ES-I3 (cell line): ENCODE results near the gene HTR3C.
"Not testable (repeated sequence)": the region's sequence is repeated elsewhere in the genome, so short reads cannot be mapped to it uniquely, and the experiment has no call there.

Experiments
- H3K36me3 ChIP-seq: 2 replicates; pipeline ENCODE4 v1.6.1; 2013; ENCODE audit warnings: mild to moderate bottlenecking, low read length, control low read depth, moderate library complexity; ENCODE audit not compliant: insufficient read depth
- H3K4me1 ChIP-seq: 2 replicates; pipeline ENCODE4 v1.6.1; 2013; ENCODE audit warnings: mild to moderate bottlenecking, control low read depth, low read length; ENCODE audit not compliant: insufficient read depth
- H3K9ac ChIP-seq: 2 replicates; pipeline ENCODE4 v1.6.1; 2013; ENCODE audit warnings: low read depth, mild to moderate bottlenecking, low read length, moderate library complexity
- H3K9me3 ChIP-seq: 2 replicates; pipeline ENCODE4 v1.6.1; 2013; ENCODE audit warnings: mild to moderate bottlenecking, low read length, moderate library complexity; ENCODE audit not compliant: control insufficient read depth, insufficient read depth

Gene HTR3C

GRCh38 chr3:184052767-184053166, at the start of gene HTR3C:
Gene HTR3C (plus strand): TSS chr3:184053047. CDS start chr3:184053081, 34 bp downstream.
- Histone ChIP-seq H3K9ac (no peak within 1 kb of the TSS), H3K4me1 (no peaks in the 10 kb centered on the region), H3K36me3 (no peaks in the 10 kb centered on the region), H3K9me3 (no peaks in the 10 kb centered on the region)

- H3K4me1 ChIP-seq = peaks cover 7% of the 10 kb centered on the region; the same call in 1 of the 2 replicates
- no peak overlapping the region for H3K9ac ChIP-seq
- no peaks in the 10 kb centered on the region for H3K9me3 ChIP-seq
- 0 out of 2 replicates have a peak, but pooled peaks cover 3% of the 10 kb centered on the region for H3K36me3 ChIP-seq
Observed at GRCh38 chr3:184003187-184003967, 49.5 kb upstream of the HTR3C start.

GRCh38 chr3:184004476-184004875, 48.4 kb upstream of the HTR3C start:
- H3K4me1 ChIP-seq = peaks cover 7% of the 10 kb centered on the region; the same call in 1 of the 2 replicates
- H3K9me3 ChIP-seq = no peaks in the 10 kb centered on the region
- H3K36me3 ChIP-seq = 0 out of 2 replicates have a peak, but pooled peaks cover 3% of the 10 kb centered on the region
- no peak overlapping the region for H3K9ac ChIP-seq

GRCh38 chr3:184005941-184006507, 46.8 kb upstream of the HTR3C start:
- H3K9me3 ChIP-seq = no peaks in the 10 kb centered on the region
- H3K4me1 ChIP-seq = peaks cover 7% of the 10 kb centered on the region; the same call in 1 of the 2 replicates
- H3K9ac ChIP-seq = no peak overlapping the region
- 0 out of 2 replicates have a peak, but pooled peaks cover 3% of the 10 kb centered on the region for H3K36me3 ChIP-seq

- not testable (repeated sequence) for H3K36me3 ChIP-seq, H3K9me3 ChIP-seq, H3K4me1 ChIP-seq, H3K9ac ChIP-seq
Observed at GRCh38 chr3:184007143-184007813, 45.6 kb upstream of the HTR3C start.

GRCh38 chr3:184008161-184008560, 44.7 kb upstream of the HTR3C start:
- no peak overlapping the region for H3K9ac ChIP-seq

GRCh38 chr3:184011230-184011876, 41.5 kb upstream of the HTR3C start:
- H3K36me3 ChIP-seq = 0 out of 2 replicates have a peak, but pooled peaks cover 3% of the 10 kb centered on the region
- no peaks in the 10 kb centered on the region for H3K9me3 ChIP-seq
- H3K9ac ChIP-seq = no peak overlapping the region
- peaks cover 3% of the 10 kb centered on the region for H3K4me1 ChIP-seq

More at GRCh38 chr3:184008161-184008560, 44.7 kb upstream of the HTR3C start:
- H3K4me1 ChIP-seq = peaks cover 7% of the 10 kb centered on the region; the same call in 1 of the 2 replicates
- H3K9me3 ChIP-seq = no peaks in the 10 kb centered on the region
- H3K36me3 ChIP-seq = 0 out of 2 replicates have a peak, but pooled peaks cover 3% of the 10 kb centered on the region

GRCh38 chr3:184011937-184012889, 40.6 kb upstream of the HTR3C start:
- Histone ChIP-seq H3K36me3 (0 out of 2 replicates have a peak, but pooled peaks cover 3% of the 10 kb centered on the region), H3K9ac (no peak overlapping the region), H3K9me3 (no peaks in the 10 kb centered on the region), H3K4me1 (peaks cover 6% of the 10 kb centered on the region)

GRCh38 chr3:184015381-184016019, 37.3 kb upstream of the HTR3C start:
- H3K9me3 ChIP-seq = no peaks in the 10 kb centered on the region
- H3K9ac ChIP-seq = no peak overlapping the region
- H3K4me1 ChIP-seq = peaks cover 6% of the 10 kb centered on the region
- H3K36me3 ChIP-seq = no peaks in the 10 kb centered on the region

- Histone ChIP-seq H3K36me3 (no peaks in the 10 kb centered on the region), H3K9me3 (no peaks in the 10 kb centered on the region), H3K4me1 (peaks cover 6% of the 10 kb centered on the region), H3K9ac (no peak overlapping the region)
Observed at GRCh38 chr3:184016169-184016570, 36.7 kb upstream of the HTR3C start.

GRCh38 chr3:184016811-184017671, 35.8 kb upstream of the HTR3C start:
- Histone ChIP-seq H3K9ac (peak overlapping the region; percentile 97), H3K9me3 (no peaks in the 10 kb centered on the region), H3K4me1 (peaks cover 6% of the 10 kb centered on the region), H3K36me3 (no peaks in the 10 kb centered on the region)

- no peaks in the 10 kb centered on the region for H3K36me3 ChIP-seq
- peaks cover 6% of the 10 kb centered on the region for H3K4me1 ChIP-seq
- no peaks in the 10 kb centered on the region for H3K9me3 ChIP-seq
- peak within 1 kb of the TSS; percentile 97 for H3K9ac ChIP-seq
Observed at GRCh38 chr3:184017672-184018423, 35.0 kb upstream of the HTR3C start, which contains the start of gene ABCC5. Gene ABCC5 (minus strand): TSS chr3:184017884. CDS start chr3:184014392, 3,492 bp downstream.
